Measurements from ENCODE around the gene CPNE4.

The CPNE4 gene

GRCh38 chr3:131756405-131756804 is 278.4 kb downstream of the CPNE4 start:
- TF ChIP-seq CTCF (conservative IDR thresholded peaks at IDR 0.05; ENCODE audit: control insufficient read depth, insufficient read depth, low read depth, low read length), result no peak
- no peak for DNase-seq (ENCODE audit: low read depth)
- no peak overlapping the region for H3K4me3 ChIP-seq (ENCODE audit: control insufficient read depth, low read depth, low read length)

GRCh38 chr3:131755380-131755779 is 279.4 kb downstream of the CPNE4 start:
- DNase-seq (ENCODE audit: low read depth), result no peak
- no peak overlapping the region for H3K4me3 ChIP-seq (ENCODE audit: control insufficient read depth, low read depth, low read length)
- no peak for TF ChIP-seq CTCF (conservative IDR thresholded peaks at IDR 0.05; ENCODE audit: control insufficient read depth, insufficient read depth, low read depth, low read length)

GRCh38 chr3:131750256-131750655 is 284.6 kb downstream of the CPNE4 start:
- TF ChIP-seq CTCF (conservative IDR thresholded peaks at IDR 0.05; ENCODE audit: control insufficient read depth, insufficient read depth, low read depth, low read length), result no peak
- no peak for DNase-seq (ENCODE audit: low read depth)
- H3K4me3 ChIP-seq (ENCODE audit: control insufficient read depth, low read depth, low read length), result no peak overlapping the region

GRCh38 chr3:131749826-131750225 is 285.0 kb downstream of the CPNE4 start:
- H3K4me3 ChIP-seq (ENCODE audit: control insufficient read depth, low read depth, low read length), result no peak overlapping the region
- no peak for TF ChIP-seq CTCF (conservative IDR thresholded peaks at IDR 0.05; ENCODE audit: control insufficient read depth, insufficient read depth, low read depth, low read length)
- no peak for DNase-seq (ENCODE audit: low read depth)

GRCh38 chr3:131747466-131747865 is 287.3 kb downstream of the CPNE4 start:
- no peak overlapping the region for H3K4me3 ChIP-seq (ENCODE audit: control insufficient read depth, low read depth, low read length)
- no peak for TF ChIP-seq CTCF (conservative IDR thresholded peaks at IDR 0.05; ENCODE audit: control insufficient read depth, insufficient read depth, low read depth, low read length)
- no peak for DNase-seq (ENCODE audit: low read depth)

- no peak for TF ChIP-seq CTCF (conservative IDR thresholded peaks at IDR 0.05; ENCODE audit: control insufficient read depth, insufficient read depth, low read depth, low read length)
- no peak for DNase-seq (ENCODE audit: low read depth)
Observed at GRCh38 chr3:131744765-131745164, 290.0 kb downstream of the CPNE4 start.

GRCh38 chr3:131743126-131743525 is 291.7 kb downstream of the CPNE4 start:
- no peak for TF ChIP-seq CTCF (conservative IDR thresholded peaks at IDR 0.05; ENCODE audit: control insufficient read depth, insufficient read depth, low read depth, low read length)
- H3K4me3 ChIP-seq (ENCODE audit: control insufficient read depth, low read depth, low read length), result no peak overlapping the region

More at GRCh38 chr3:131744765-131745164, 290.0 kb downstream of the CPNE4 start:
- H3K4me3 ChIP-seq (ENCODE audit: control insufficient read depth, low read depth, low read length), result no peak overlapping the region

More at GRCh38 chr3:131743126-131743525, 291.7 kb downstream of the CPNE4 start:
- no peak for DNase-seq (ENCODE audit: low read depth)
